ENCODE results near the gene ABCC5. TPM values are rescaled to one million over a fixed set of nuclear protein-coding genes. Genes with fewer than 3 reads are reported as not detected.

The ABCC5 gene
- total RNA-seq, 3 donors from 2014 or later, result 34.4 to 45.7 (median 39.4) TPM

DNA sequence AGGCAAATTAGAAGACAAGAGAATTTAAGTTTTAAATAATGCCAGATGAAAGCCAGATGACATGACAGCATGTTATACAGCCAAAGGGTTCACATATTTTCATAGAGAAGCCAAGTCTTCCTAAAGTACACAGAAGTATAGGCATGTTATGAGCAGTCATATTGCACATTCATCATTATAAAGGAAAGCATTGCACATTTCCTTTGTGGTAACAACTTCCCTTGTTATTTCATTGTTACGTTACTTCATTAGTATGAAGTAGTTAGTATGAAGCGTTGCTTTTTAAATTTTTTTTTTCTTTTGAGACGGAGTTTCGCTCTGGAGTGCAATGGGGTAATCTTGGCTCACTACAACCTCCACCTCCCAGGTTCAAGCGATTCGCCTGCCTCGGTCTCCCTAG, 4.6 kb upstream of the ABCC5 start:
- intact Hi-C loops (cut with DNase I, micrococcal nuclease), result no loop called here
- DNase-seq (no peak), ATAC-seq (no peak)
- H3K4me1 ChIP-seq (ENCODE audit: low read depth), result no peaks in the 10 kb centered on the region
- no peaks in the 10 kb centered on the region for H3K36me3 ChIP-seq (ENCODE audit: low read depth)
- no peaks in the 10 kb centered on the region for H3K9me3 ChIP-seq
- no peak overlapping the region for H3K4me3 ChIP-seq
- no peak for TF ChIP-seq CTCF (IDR thresholded peaks at IDR 0.05)

GRCh38 chr3:184018424-184018973, 815 bp upstream of the ABCC5 start:
- intact Hi-C loops (cut with DNase I, micrococcal nuclease), result loop anchor here in 1 of 2 donors (10.0 kb wide), 1 partner anchor 124 kb away; no protein-coding TSS in a partner anchor
- Histone ChIP-seq H3K9me3 (no peaks in the 10 kb centered on the region), H3K4me3 (no peak overlapping the region), H3K4me1 (ENCODE audit: low read depth) (peaks cover 17% of the 10 kb centered on the region), H3K36me3 (ENCODE audit: low read depth) (no peaks in the 10 kb centered on the region)
- no peak for ATAC-seq
- TF ChIP-seq CTCF (IDR thresholded peaks at IDR 0.05), result no peak
- peak in 2 of 3 donors; percentile 19 to 37 for DNase-seq

DNA sequence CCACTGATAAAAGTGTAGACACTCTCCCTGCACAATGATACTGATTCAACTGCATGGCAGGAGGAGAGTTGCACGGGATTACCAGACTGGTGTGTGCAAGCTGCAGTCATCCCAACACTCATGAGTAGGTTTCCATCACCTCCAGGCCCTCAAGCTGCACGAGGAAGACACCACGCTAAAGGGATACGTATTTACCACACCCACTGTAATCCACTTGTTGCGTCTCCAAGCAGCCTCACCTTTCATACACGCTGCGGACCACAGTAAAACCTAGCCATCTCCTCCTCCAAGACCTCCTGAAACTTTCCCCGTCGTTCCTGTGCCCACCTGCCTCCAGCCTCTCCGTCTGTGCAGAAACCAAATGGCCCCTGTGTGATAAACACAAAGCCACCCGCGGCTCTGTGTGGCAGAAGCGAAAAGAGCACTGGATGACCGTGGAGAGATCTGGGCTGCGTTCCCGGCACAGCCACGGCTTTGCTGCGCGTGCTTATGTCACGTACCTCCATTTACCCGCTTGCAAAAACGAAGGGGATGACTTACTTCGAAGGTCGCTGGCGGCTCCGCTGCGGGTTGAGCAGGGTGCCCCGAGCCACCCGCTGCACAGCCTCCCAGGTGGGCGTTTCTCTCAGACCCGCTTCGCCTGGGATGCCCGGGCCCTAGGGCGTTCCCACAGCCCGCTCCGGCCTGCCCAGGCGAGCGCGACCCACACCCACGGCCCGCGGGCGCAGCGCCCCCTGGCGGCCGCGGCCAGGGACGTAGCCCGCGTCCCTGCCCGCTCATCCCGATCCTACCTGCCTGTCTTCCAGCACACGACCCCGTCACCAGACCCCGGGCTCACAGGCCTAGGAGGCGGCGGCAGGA, 643 bp downstream of the ABCC5 start:
- Histone ChIP-seq H3K4me3 (peak overlapping the region; percentile 92), H3K4me1 (ENCODE audit: low read depth) (peaks cover 23% of the 10 kb centered on the region), H3K36me3 (ENCODE audit: low read depth) (no peaks in the 10 kb centered on the region), H3K9me3 (no peaks in the 10 kb centered on the region)
- peak; percentile 59 to 84 (median 73) for DNase-seq
- TF ChIP-seq CTCF (IDR thresholded peaks at IDR 0.05), result peak; percentile 91
- ATAC-seq, result peak; percentile 89
- intact Hi-C loops (cut with DNase I, micrococcal nuclease), result loop anchor here in 1 of 2 donors (10.0 kb wide), 1 partner anchor 122 kb away; no protein-coding TSS in a partner anchor

DNA sequence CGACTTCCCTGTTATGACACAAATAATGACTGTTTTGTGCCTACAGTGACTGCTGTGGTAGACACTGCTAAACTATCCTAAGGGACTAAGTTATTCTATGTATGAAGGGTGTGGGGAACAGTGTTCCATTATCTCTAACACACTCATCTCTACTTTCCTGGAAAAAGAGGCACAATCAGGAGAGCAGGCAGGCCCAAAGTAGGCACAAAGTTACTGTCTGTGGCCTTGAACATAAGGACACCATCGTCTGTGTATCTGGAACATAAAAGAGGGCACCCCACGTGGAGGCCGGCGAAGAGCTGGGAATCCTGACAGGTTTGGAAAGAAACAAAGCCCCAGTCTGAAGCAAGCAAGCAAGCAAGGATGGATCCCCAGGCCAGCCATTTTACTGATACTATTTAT, 1.5 kb downstream of the ABCC5 start:
- H3K4me1 ChIP-seq (ENCODE audit: low read depth), result peaks cover 23% of the 10 kb centered on the region
- intact Hi-C loops (cut with DNase I, micrococcal nuclease), result loop anchor here in 1 of 2 donors (10.0 kb wide), 1 partner anchor 121 kb away; no protein-coding TSS in a partner anchor
- no peaks in the 10 kb centered on the region for H3K9me3 ChIP-seq
- no peak for TF ChIP-seq CTCF (IDR thresholded peaks at IDR 0.05)
- no peak overlapping the region for H3K4me3 ChIP-seq
- DNase-seq, result peak in 1 of 3 donors; percentile 16
- no peaks in the 10 kb centered on the region for H3K36me3 ChIP-seq (ENCODE audit: low read depth)
- ATAC-seq, result no peak

- DNase-seq, result peak in 2 of 3 donors; percentile 29 to 60
- peak; percentile 51 for ATAC-seq
- Histone ChIP-seq H3K4me1 (ENCODE audit: low read depth) (peaks cover 23% of the 10 kb centered on the region), H3K9me3 (no peaks in the 10 kb centered on the region), H3K36me3 (ENCODE audit: low read depth) (no peaks in the 10 kb centered on the region), H3K4me3 (no peak overlapping the region)
- TF ChIP-seq CTCF (IDR thresholded peaks at IDR 0.05), result no peak
- intact Hi-C loops (cut with DNase I, micrococcal nuclease), result loop anchor here in 1 of 2 donors (10.0 kb wide), 1 partner anchor 121 kb away; no protein-coding TSS in a partner anchor
Measured at GRCh38 chr3:184015381-184016019, 2.2 kb downstream of the ABCC5 start.

Measured in mucosa of descending colon (tissue), 3 donors.